Muscle layer of colon (tissue), 2 donors: ENCODE data around the gene LPGAT1.

Source experiments
- H3K27ac ChIP-seq: one replicate; pipeline ENCODE4 v1.7.0; 2013; ENCODE audit warnings: low read depth, mild to moderate bottlenecking, low read length, moderate library complexity
- H3K27me3 ChIP-seq, 2 donors: one replicate each; pipeline ENCODE4 v1.7.0; 2013; ENCODE audit warnings: low read length in 2 of 2, mild to moderate bottlenecking in 2 of 2; ENCODE audit not compliant: insufficient read depth in 2 of 2, control insufficient read depth in 1 of 2
- H3K36me3 ChIP-seq: one replicate; pipeline ENCODE4 v1.7.0; 2013; ENCODE audit warnings: mild to moderate bottlenecking, low read length; ENCODE audit not compliant: insufficient read depth
- H3K4me1 ChIP-seq: one replicate; pipeline ENCODE4 v1.7.0; 2013; ENCODE audit warnings: mild to moderate bottlenecking, low read length; ENCODE audit not compliant: insufficient read depth
- H3K4me3 ChIP-seq, 2 donors: one replicate each; pipeline ENCODE4 v1.7.0; 2013; ENCODE audit warnings: low read length in 2 of 2, low read depth in 1 of 2, mild to moderate bottlenecking in 1 of 2, moderate library complexity in 1 of 2
- H3K9ac ChIP-seq: one replicate; pipeline ENCODE4 v1.7.0; 2013; ENCODE audit warnings: low read length
- H3K9me3 ChIP-seq: one replicate; pipeline ENCODE4 v1.7.0; 2013; ENCODE audit warnings: mild to moderate bottlenecking, low read length
- donor health status: abdominal sarcoma.
- donor health status: Adenocarcinoma of cecum.

The LPGAT1 gene

GRCh38 chr1:211843507-211844298 is 13.1 kb upstream of the LPGAT1 start:
- Histone ChIP-seq H3K9me3 (no peaks in the 10 kb centered on the region), H3K4me1 (no peaks in the 10 kb centered on the region), H3K36me3 (no peaks in the 10 kb centered on the region), H3K4me3 (no peak overlapping the region), H3K27me3 (no peaks in the 10 kb centered on the region), H3K9ac (no peak overlapping the region), H3K27ac (no peak overlapping the region)

- Histone ChIP-seq H3K9ac (no peak overlapping the region), H3K4me3 (no peak overlapping the region), H3K9me3 (no peaks in the 10 kb centered on the region), H3K27me3 (no peaks in the 10 kb centered on the region), H3K36me3 (no peaks in the 10 kb centered on the region), H3K27ac (no peak overlapping the region), H3K4me1 (no peaks in the 10 kb centered on the region)
Observed at GRCh38 chr1:211843018-211843417, 12.5 kb upstream of the LPGAT1 start.

GRCh38 chr1:211842518-211842917 is 12.0 kb upstream of the LPGAT1 start:
- H3K4me3 ChIP-seq, result no peak overlapping the region
- H3K27me3 ChIP-seq, result no peaks in the 10 kb centered on the region
- H3K9ac ChIP-seq, result no peak overlapping the region
- no peaks in the 10 kb centered on the region for H3K4me1 ChIP-seq
- no peaks in the 10 kb centered on the region for H3K36me3 ChIP-seq
- H3K27ac ChIP-seq, result no peak overlapping the region
- no peaks in the 10 kb centered on the region for H3K9me3 ChIP-seq

- Histone ChIP-seq H3K4me3 (no peak overlapping the region), H3K9ac (no peak overlapping the region), H3K36me3 (no peaks in the 10 kb centered on the region), H3K4me1 (no peaks in the 10 kb centered on the region), H3K27me3 (no peaks in the 10 kb centered on the region), H3K27ac (no peak overlapping the region), H3K9me3 (no peaks in the 10 kb centered on the region)
Observed at GRCh38 chr1:211839106-211839505, 8.5 kb upstream of the LPGAT1 start.

- Histone ChIP-seq H3K27ac (no peak overlapping the region), H3K27me3 (no peaks in the 10 kb centered on the region), H3K36me3 (no peaks in the 10 kb centered on the region), H3K9ac (no peak overlapping the region), H3K4me3 (no peak overlapping the region), H3K9me3 (no peaks in the 10 kb centered on the region), H3K4me1 (peaks cover 3% of the 10 kb centered on the region)
Observed at GRCh38 chr1:211833174-211833820, 2.7 kb upstream of the LPGAT1 start.

- H3K4me3 ChIP-seq, result no peak overlapping the region
- no peaks in the 10 kb centered on the region for H3K27me3 ChIP-seq
- no peaks in the 10 kb centered on the region for H3K36me3 ChIP-seq
- H3K9me3 ChIP-seq, result no peaks in the 10 kb centered on the region
- H3K27ac ChIP-seq, result no peak overlapping the region
- peaks cover 9% of the 10 kb centered on the region for H3K4me1 ChIP-seq
- no peak overlapping the region for H3K9ac ChIP-seq
Observed at GRCh38 chr1:211832661-211833060, 2.1 kb upstream of the LPGAT1 start.

- Histone ChIP-seq H3K9ac (no peak overlapping the region), H3K27me3 (no peaks in the 10 kb centered on the region), H3K36me3 (no peaks in the 10 kb centered on the region), H3K4me3 (no peak overlapping the region), H3K9me3 (no peaks in the 10 kb centered on the region), H3K27ac (no peak overlapping the region), H3K4me1 (peaks cover 11% of the 10 kb centered on the region)
Observed at GRCh38 chr1:211831558-211832323, 1.2 kb upstream of the LPGAT1 start.

- no peak overlapping the region for H3K27ac ChIP-seq
- peak overlapping the region; percentile 28 to 91 for H3K4me3 ChIP-seq
- no peaks in the 10 kb centered on the region for H3K27me3 ChIP-seq
- no peaks in the 10 kb centered on the region for H3K36me3 ChIP-seq
- no peak overlapping the region for H3K9ac ChIP-seq
- H3K4me1 ChIP-seq, result peaks cover 11% of the 10 kb centered on the region
- H3K9me3 ChIP-seq, result no peaks in the 10 kb centered on the region
Observed at GRCh38 chr1:211830055-211830327, 572 bp downstream of the LPGAT1 start.

- Histone ChIP-seq H3K9ac (no peak overlapping the region), H3K9me3 (no peaks in the 10 kb centered on the region), H3K27ac (peak overlapping the region; percentile 7), H3K36me3 (no peaks in the 10 kb centered on the region), H3K4me3 (peak overlapping the region; percentile 28 to 91), H3K27me3 (no peaks in the 10 kb centered on the region), H3K4me1 (peaks cover 11% of the 10 kb centered on the region)
Observed at GRCh38 chr1:211829343-211830054, 1.1 kb downstream of the LPGAT1 start.

GRCh38 chr1:211828584-211829342 is 1.8 kb downstream of the LPGAT1 start:
- Histone ChIP-seq H3K27ac (no peak overlapping the region), H3K27me3 (no peaks in the 10 kb centered on the region), H3K9ac (no peak overlapping the region), H3K4me1 (peaks cover 11% of the 10 kb centered on the region), H3K4me3 (peak overlapping the region; percentile 28 to 91), H3K36me3 (no peaks in the 10 kb centered on the region), H3K9me3 (no peaks in the 10 kb centered on the region)

GRCh38 chr1:211827051-211827450 is 3.5 kb downstream of the LPGAT1 start:
- no peaks in the 10 kb centered on the region for H3K9me3 ChIP-seq

More at GRCh38 chr1:211827051-211827450, 3.5 kb downstream of the LPGAT1 start:
- H3K27ac ChIP-seq, result no peak overlapping the region
- H3K9ac ChIP-seq, result no peak overlapping the region
- peaks cover 11% of the 10 kb centered on the region for H3K4me1 ChIP-seq
- H3K4me3 ChIP-seq, result no peak overlapping the region
- H3K36me3 ChIP-seq, result no peaks in the 10 kb centered on the region
- no peaks in the 10 kb centered on the region for H3K27me3 ChIP-seq
